Stimulated activated CD4-positive, alpha-beta T cell treated with anti-CD3 and anti-CD28 coated beads, Interleukin-15, amount 100 ng/mL, for 48 hours (primary cell): ENCODE measurements around the gene OPHN1.
"Not testable (repeated sequence)": the region's sequence is repeated elsewhere in the genome, so short reads cannot be mapped to it uniquely, and the experiment has no call there.

ENCODE experiments used
- DNase-seq, 2 donors: peaks; one replicate each; pipeline ENCODE4 v3.0.0-alpha.2; 2020; ENCODE audit warnings: low read depth in 2 of 2

OPHN1 gene

GRCh38 chrX:68424719-68425118 lies 8.6 kb downstream of the OPHN1 start:
- DNase-seq, result no peak

GRCh38 chrX:68422478-68422877 lies 10.8 kb downstream of the OPHN1 start:
- no peak for DNase-seq

- DNase-seq, result no peak
Measured at GRCh38 chrX:68421636-68422035, 11.7 kb downstream of the OPHN1 start.

GRCh38 chrX:68420559-68420958 lies 12.7 kb downstream of the OPHN1 start:
- DNase-seq, result no peak

GRCh38 chrX:68419975-68420374 lies 13.3 kb downstream of the OPHN1 start:
- DNase-seq, result no peak

GRCh38 chrX:68417651-68418050 lies 15.6 kb downstream of the OPHN1 start:
- no peak for DNase-seq

GRCh38 chrX:68416592-68416991 lies 16.7 kb downstream of the OPHN1 start:
- no peak for DNase-seq

GRCh38 chrX:68415316-68415715 lies 18.0 kb downstream of the OPHN1 start:
- DNase-seq, result no peak

- no peak for DNase-seq
Measured at GRCh38 chrX:68413254-68413653, 20.0 kb downstream of the OPHN1 start.

GRCh38 chrX:68411729-68412128 lies 21.6 kb downstream of the OPHN1 start:
- no peak for DNase-seq

- DNase-seq, result no peak
Measured at GRCh38 chrX:68409194-68409593, 24.1 kb downstream of the OPHN1 start.

GRCh38 chrX:68403522-68403921 lies 29.8 kb downstream of the OPHN1 start:
- no peak for DNase-seq

- DNase-seq, result no peak
Measured at GRCh38 chrX:68403038-68403437, 30.3 kb downstream of the OPHN1 start.

GRCh38 chrX:68402094-68402493 lies 31.2 kb downstream of the OPHN1 start:
- no peak for DNase-seq

- DNase-seq, result no peak
Measured at GRCh38 chrX:68398291-68398690, 35.0 kb downstream of the OPHN1 start.

GRCh38 chrX:68396953-68397352 lies 36.3 kb downstream of the OPHN1 start:
- DNase-seq, result no peak

- not testable (repeated sequence) for DNase-seq
Measured at GRCh38 chrX:68389419-68389960, 43.8 kb downstream of the OPHN1 start.

GRCh38 chrX:68387776-68388175 lies 45.5 kb downstream of the OPHN1 start:
- no peak for DNase-seq

GRCh38 chrX:68383540-68383939 lies 49.8 kb downstream of the OPHN1 start:
- no peak for DNase-seq

GRCh38 chrX:68377579-68377978 lies 55.7 kb downstream of the OPHN1 start:
- DNase-seq, result not testable (repeated sequence)

- DNase-seq, result no peak
Measured at GRCh38 chrX:68376373-68376772, 56.9 kb downstream of the OPHN1 start.

- DNase-seq, result no peak
Measured at GRCh38 chrX:68375803-68376202, 57.5 kb downstream of the OPHN1 start.

- DNase-seq, result no peak
Measured at GRCh38 chrX:68372665-68373064, 60.6 kb downstream of the OPHN1 start.

- DNase-seq, result no peak
Measured at GRCh38 chrX:68369559-68369958, 63.7 kb downstream of the OPHN1 start.
